DND-41 (cell line): ENCODE results near the gene ARMC12.

Experiments used
- CTCF ChIP-seq: IDR thresholded peaks from 2 replicates; pipeline ENCODE4 v1.5.1; 2012; ENCODE audit warnings: borderline replicate concordance, low read length, moderate library complexity, mild to moderate bottlenecking; ENCODE audit not compliant: poor library complexity, severe bottlenecking; ENCODE audit errors: extremely low read depth
- EZH2 ChIP-seq: IDR thresholded peaks from 3 replicates; pipeline ENCODE4 v1.6.1; 2012; ENCODE audit warnings: borderline replicate concordance, low read depth, mild to moderate bottlenecking, moderate library complexity, low read length, inconsistent platforms; ENCODE audit not compliant: severe bottlenecking

- peak; percentile 96 for TF ChIP-seq CTCF
- TF ChIP-seq EZH2, result no peak
Observed at GRCh38 chr6:35736253-35736894, 458 bp upstream of the ARMC12 start.
